ENCODE data around the gene JAZF1. TPM values are rescaled to one million over a fixed set of nuclear protein-coding genes. Genes with fewer than 3 reads are reported as not detected.

JAZF1 gene
- total RNA-seq, 1 donor from 2014 or later: 3.1 TPM

- TF ChIP-seq CTCF (conservative IDR thresholded peaks at IDR 0.05): no peak
- H3K27me3 Mint-ChIP-seq (ENCODE audit: low read depth): no peaks in the 10 kb centered on the region
- no peaks in the 10 kb centered on the region for H3K4me1 Mint-ChIP-seq
- H3K4me3 Mint-ChIP-seq: no peak overlapping the region
- H3K27ac Mint-ChIP-seq (ENCODE audit: unreplicated experiment): no peak overlapping the region
- peaks cover 5% of the 10 kb centered on the region for H3K36me3 Mint-ChIP-seq (ENCODE audit: low read depth)
- peaks cover 1% of the 10 kb centered on the region for H3K9me3 Mint-ChIP-seq
- no peak for DNase-seq (ENCODE audit: low read depth, low spot score)
These were observed 187.7 kb downstream of the JAZF1 start for GRCh38 chr7:27992755-27993493.

- Mint-ChIP-seq H3K36me3 (ENCODE audit: low read depth) (peaks cover 7% of the 10 kb centered on the region), H3K9me3 (peaks cover 2% of the 10 kb centered on the region), H3K4me1 (no peaks in the 10 kb centered on the region), H3K27me3 (ENCODE audit: low read depth) (no peaks in the 10 kb centered on the region), H3K4me3 (no peak overlapping the region), H3K27ac (ENCODE audit: unreplicated experiment) (no peak overlapping the region)
- DNase-seq (ENCODE audit: low read depth, low spot score): no peak
- TF ChIP-seq CTCF (conservative IDR thresholded peaks at IDR 0.05): no peak
These were observed 188.5 kb downstream of the JAZF1 start for GRCh38 chr7:27992097-27992496.

GRCh38 chr7:27991006-27991528 is 189.5 kb downstream of the JAZF1 start:
- no peak overlapping the region for H3K27ac Mint-ChIP-seq (ENCODE audit: unreplicated experiment)
- no peak overlapping the region for H3K4me3 Mint-ChIP-seq
- H3K4me1 Mint-ChIP-seq: no peaks in the 10 kb centered on the region
- H3K36me3 Mint-ChIP-seq (ENCODE audit: low read depth): peaks cover 7% of the 10 kb centered on the region
- TF ChIP-seq CTCF (conservative IDR thresholded peaks at IDR 0.05): no peak
- peaks cover 2% of the 10 kb centered on the region for H3K9me3 Mint-ChIP-seq
- no peaks in the 10 kb centered on the region for H3K27me3 Mint-ChIP-seq (ENCODE audit: low read depth)
- DNase-seq (ENCODE audit: low read depth, low spot score): no peak

- H3K27me3 Mint-ChIP-seq (ENCODE audit: low read depth): no peaks in the 10 kb centered on the region
- no peak for DNase-seq (ENCODE audit: low read depth, low spot score)
- no peaks in the 10 kb centered on the region for H3K4me1 Mint-ChIP-seq
- no peak overlapping the region for H3K4me3 Mint-ChIP-seq
- no peak overlapping the region for H3K27ac Mint-ChIP-seq (ENCODE audit: unreplicated experiment)
- no peaks in the 10 kb centered on the region for H3K36me3 Mint-ChIP-seq (ENCODE audit: low read depth)
- no peak for TF ChIP-seq CTCF (conservative IDR thresholded peaks at IDR 0.05)
- no peaks in the 10 kb centered on the region for H3K9me3 Mint-ChIP-seq
These were observed 204.1 kb downstream of the JAZF1 start for GRCh38 chr7:27976531-27976930.

GRCh38 chr7:27973625-27974024 is 207.0 kb downstream of the JAZF1 start:
- Mint-ChIP-seq H3K9me3 (no peaks in the 10 kb centered on the region), H3K36me3 (ENCODE audit: low read depth) (no peaks in the 10 kb centered on the region), H3K27me3 (ENCODE audit: low read depth) (no peaks in the 10 kb centered on the region), H3K27ac (ENCODE audit: unreplicated experiment) (no peak overlapping the region), H3K4me1 (no peaks in the 10 kb centered on the region), H3K4me3 (no peak overlapping the region)
- no peak for DNase-seq (ENCODE audit: low read depth, low spot score)
- no peak for TF ChIP-seq CTCF (conservative IDR thresholded peaks at IDR 0.05)
